ENCODE measurements around the gene RAPGEF1. TPM values are rescaled to one million over a fixed set of nuclear protein-coding genes. Genes with fewer than 3 reads are reported as not detected.

RAPGEF1 gene
- total RNA-seq, 2 experiments from 2014 or later = 187 to 215 TPM

- CTCF ChIA-PET = interaction anchor here (1.3 to 1.9 kb wide), 2 partner anchors 50 to 234 kb away, joined by 3 to 7 read pairs; no protein-coding TSS in a partner anchor
Measured at GRCh38 chr9:131583836-131584555, 155.9 kb downstream of the RAPGEF1 start.

GRCh38 chr9:131583337-131583645, 156.6 kb downstream of the RAPGEF1 start:
- H3K27ac Mint-ChIP-seq = peak overlapping the region; percentile 56
- H3K4me1 Mint-ChIP-seq = peaks cover 54% of the 10 kb centered on the region
- no peak overlapping the region for H3K4me3 Mint-ChIP-seq
- DNase-seq (no peak), ATAC-seq (no peak)
- peaks cover 50% of the 10 kb centered on the region for H3K36me3 Mint-ChIP-seq
- H3K9me3 Mint-ChIP-seq (ENCODE audit: low read depth) = no peaks in the 10 kb centered on the region
- H3K27me3 Mint-ChIP-seq = no peaks in the 10 kb centered on the region
- CTCF ChIA-PET = no interaction called here

More at GRCh38 chr9:131583836-131584555, 155.9 kb downstream of the RAPGEF1 start:
- Mint-ChIP-seq H3K27ac (peak overlapping the region; percentile 92), H3K27me3 (no peaks in the 10 kb centered on the region), H3K4me1 (peaks cover 48% of the 10 kb centered on the region), H3K36me3 (peaks cover 45% of the 10 kb centered on the region), H3K9me3 (ENCODE audit: low read depth) (no peaks in the 10 kb centered on the region), H3K4me3 (no peak overlapping the region)
- ATAC-seq (no peak), DNase-seq (no peak)

- no peak for DNase-seq
- ATAC-seq = no peak
- no peaks in the 10 kb centered on the region for H3K27me3 Mint-ChIP-seq
- peaks cover 59% of the 10 kb centered on the region for H3K4me1 Mint-ChIP-seq
- peaks cover 54% of the 10 kb centered on the region for H3K36me3 Mint-ChIP-seq
- no peaks in the 10 kb centered on the region for H3K9me3 Mint-ChIP-seq (ENCODE audit: low read depth)
- H3K4me3 Mint-ChIP-seq = no peak overlapping the region
- CTCF ChIA-PET = no interaction called here
- H3K27ac Mint-ChIP-seq = peak overlapping the region; percentile 56
Measured at GRCh38 chr9:131582466-131583336, 157.2 kb downstream of the RAPGEF1 start.

GRCh38 chr9:131582056-131582455, 157.8 kb downstream of the RAPGEF1 start:
- H3K9me3 Mint-ChIP-seq (ENCODE audit: low read depth) = no peaks in the 10 kb centered on the region

GRCh38 chr9:131580358-131580757, 159.5 kb downstream of the RAPGEF1 start:
- peak overlapping the region; percentile 66 for H3K27ac Mint-ChIP-seq
- H3K4me1 Mint-ChIP-seq = peaks cover 39% of the 10 kb centered on the region
- CTCF ChIA-PET = interaction anchor here (1.1 kb wide), 1 partner anchor 11 kb away, joined by 3 read pairs; no protein-coding TSS in a partner anchor
- ATAC-seq (no peak), DNase-seq (no peak)
- no peaks in the 10 kb centered on the region for H3K27me3 Mint-ChIP-seq
- peaks cover 42% of the 10 kb centered on the region for H3K36me3 Mint-ChIP-seq
- H3K4me3 Mint-ChIP-seq = no peak overlapping the region
- no peaks in the 10 kb centered on the region for H3K9me3 Mint-ChIP-seq (ENCODE audit: low read depth)

More at GRCh38 chr9:131582056-131582455, 157.8 kb downstream of the RAPGEF1 start:
- ATAC-seq (no peak), DNase-seq (no peak)
- Mint-ChIP-seq H3K36me3 (peaks cover 52% of the 10 kb centered on the region), H3K4me3 (no peak overlapping the region), H3K27me3 (no peaks in the 10 kb centered on the region), H3K4me1 (peaks cover 56% of the 10 kb centered on the region), H3K27ac (no peak overlapping the region)
- CTCF ChIA-PET = no interaction called here

- CTCF ChIA-PET = interaction anchor here (1.1 to 1.4 kb wide), 4 partner anchors 10 to 175 kb away, joined by 3 to 4 read pairs (median 3); no protein-coding TSS in a partner anchor
- no peaks in the 10 kb centered on the region for H3K27me3 Mint-ChIP-seq
- H3K9me3 Mint-ChIP-seq (ENCODE audit: low read depth) = no peaks in the 10 kb centered on the region
- no peak for DNase-seq
- ATAC-seq = no peak
- H3K4me3 Mint-ChIP-seq = no peak overlapping the region
- peak overlapping the region; percentile 91 for H3K27ac Mint-ChIP-seq
- peaks cover 33% of the 10 kb centered on the region for H3K4me1 Mint-ChIP-seq
- peaks cover 38% of the 10 kb centered on the region for H3K36me3 Mint-ChIP-seq
Measured at GRCh38 chr9:131579789-131580211, 160.1 kb downstream of the RAPGEF1 start.

GRCh38 chr9:131578731-131579504, 161.0 kb downstream of the RAPGEF1 start:
- Mint-ChIP-seq H3K27ac (peak overlapping the region; percentile 91), H3K27me3 (no peaks in the 10 kb centered on the region), H3K4me1 (peaks cover 26% of the 10 kb centered on the region), H3K9me3 (ENCODE audit: low read depth) (no peaks in the 10 kb centered on the region), H3K36me3 (peaks cover 33% of the 10 kb centered on the region), H3K4me3 (peak overlapping the region; percentile 49)
- ATAC-seq (peak; percentile 81), DNase-seq (peak; percentile 68)
- CTCF ChIA-PET = interaction anchor here (0.8 to 1.5 kb wide), 11 partner anchors 9 to 393 kb away, joined by 3 to 8 read pairs (median 3); no protein-coding TSS in a partner anchor

GRCh38 chr9:131578021-131578420, 161.9 kb downstream of the RAPGEF1 start:
- Mint-ChIP-seq H3K27ac (peak overlapping the region; percentile 91), H3K36me3 (peaks cover 31% of the 10 kb centered on the region), H3K27me3 (no peaks in the 10 kb centered on the region), H3K4me1 (peaks cover 22% of the 10 kb centered on the region), H3K9me3 (ENCODE audit: low read depth) (no peaks in the 10 kb centered on the region), H3K4me3 (no peak overlapping the region)
- ATAC-seq = no peak
- no peak for DNase-seq
- CTCF ChIA-PET = interaction anchor here (1.2 to 1.5 kb wide), 3 partner anchors 13 to 161 kb away, joined by 3 to 4 read pairs (median 3); no protein-coding TSS in a partner anchor

GRCh38 chr9:131577005-131578000, 162.6 kb downstream of the RAPGEF1 start:
- CTCF ChIA-PET = no interaction called here
- no peaks in the 10 kb centered on the region for H3K27me3 Mint-ChIP-seq
- DNase-seq (no peak), ATAC-seq (no peak)
- peaks cover 37% of the 10 kb centered on the region for H3K36me3 Mint-ChIP-seq
- peaks cover 22% of the 10 kb centered on the region for H3K4me1 Mint-ChIP-seq
- H3K9me3 Mint-ChIP-seq (ENCODE audit: low read depth) = no peaks in the 10 kb centered on the region
- no peak overlapping the region for H3K4me3 Mint-ChIP-seq
- peak overlapping the region; percentile 57 for H3K27ac Mint-ChIP-seq

GRCh38 chr9:131575946-131576853, 163.7 kb downstream of the RAPGEF1 start:
- Mint-ChIP-seq H3K36me3 (peaks cover 40% of the 10 kb centered on the region), H3K9me3 (ENCODE audit: low read depth) (no peaks in the 10 kb centered on the region), H3K4me1 (peaks cover 22% of the 10 kb centered on the region), H3K27ac (no peak overlapping the region), H3K4me3 (no peak overlapping the region), H3K27me3 (no peaks in the 10 kb centered on the region)
- DNase-seq (no peak), ATAC-seq (no peak)
- CTCF ChIA-PET = no interaction called here

GRCh38 chr9:131574730-131575640, 164.9 kb downstream of the RAPGEF1 start:
- Mint-ChIP-seq H3K36me3 (peaks cover 39% of the 10 kb centered on the region), H3K4me3 (no peak overlapping the region), H3K9me3 (ENCODE audit: low read depth) (no peaks in the 10 kb centered on the region)

More at GRCh38 chr9:131574730-131575640, 164.9 kb downstream of the RAPGEF1 start:
- H3K27me3 Mint-ChIP-seq = no peaks in the 10 kb centered on the region
- peaks cover 19% of the 10 kb centered on the region for H3K4me1 Mint-ChIP-seq
- CTCF ChIA-PET = no interaction called here
- ATAC-seq = no peak
- no peak for DNase-seq
- no peak overlapping the region for H3K27ac Mint-ChIP-seq

Data from activated CD8-positive, alpha-beta memory T cell treated with anti-CD3 and anti-CD28 coated beads, Interleukin-2, amount 10 ng/mL, durations not matched to agents 7 days and 5 days (primary cell).